GM21529 (cell line): ENCODE measurements around the gene SMARCD1.
"Not testable (repeated sequence)": the region's sequence is repeated elsewhere in the genome, so short reads cannot be mapped to it uniquely, and the experiment has no call there.

ENCODE experiments used
- ATAC-seq: cut with Tn5 transposase; IDR thresholded peaks from one replicate; pipeline ENCODE4 v1.9.1; 2021; ENCODE audit not compliant: unreplicated experiment

SMARCD1 gene

DNA sequence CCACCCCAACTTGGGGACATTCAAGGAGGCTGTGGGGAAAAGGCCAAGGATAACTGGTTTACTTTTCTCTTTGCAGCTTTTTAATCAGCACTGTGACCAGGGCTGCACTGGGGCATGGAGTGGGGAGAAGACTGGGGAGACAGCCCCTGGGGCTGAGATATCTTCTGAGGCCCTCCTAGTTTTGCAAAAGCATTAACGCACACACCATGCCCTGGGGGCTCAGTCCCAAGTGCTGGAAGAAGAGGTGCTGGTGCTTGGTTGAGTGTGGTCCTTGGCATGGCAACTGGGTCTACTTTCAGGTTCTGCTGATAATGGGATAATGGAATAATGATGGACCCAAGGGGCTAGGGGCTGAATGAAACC, 9.4 kb upstream of the SMARCD1 start:
- ATAC-seq, result no peak

DNA sequence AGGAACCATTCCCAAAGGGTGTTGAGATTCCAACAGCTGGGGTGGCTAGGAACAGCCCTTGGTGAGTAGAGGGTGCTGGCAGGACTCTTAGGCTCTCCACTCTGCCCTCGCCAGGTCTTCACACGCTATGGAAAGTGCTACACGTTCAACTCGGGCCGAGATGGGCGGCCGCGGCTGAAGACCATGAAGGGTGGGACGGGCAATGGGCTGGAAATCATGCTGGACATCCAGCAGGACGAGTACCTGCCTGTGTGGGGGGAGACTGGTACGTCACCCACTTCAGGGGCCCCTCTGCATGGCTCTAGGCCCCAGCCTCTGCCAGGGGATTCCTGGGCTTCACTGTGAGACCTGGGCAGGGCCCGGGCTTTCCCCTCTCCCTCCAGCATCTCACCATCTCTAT, 8.0 kb upstream of the SMARCD1 start:
- ATAC-seq, result no peak

DNA sequence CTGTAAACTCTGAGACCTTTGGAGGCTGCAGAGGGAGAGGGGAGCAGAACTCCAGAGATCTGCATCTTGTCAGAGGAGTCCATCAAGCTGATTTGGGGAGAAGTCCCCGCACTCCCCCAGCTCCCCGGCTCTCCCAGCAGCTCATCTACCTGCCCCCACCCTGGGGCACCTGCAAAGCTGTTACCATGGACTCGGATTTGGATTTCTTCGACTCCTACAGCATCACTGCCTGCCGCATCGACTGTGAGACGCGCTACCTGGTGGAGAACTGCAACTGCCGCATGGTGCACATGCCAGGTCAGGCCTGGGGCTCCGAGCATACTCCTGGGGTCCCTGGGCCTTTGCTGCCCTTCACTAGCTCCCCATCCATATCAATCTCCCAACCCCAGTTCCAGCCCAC, 6.9 kb upstream of the SMARCD1 start:
- no peak for ATAC-seq

DNA sequence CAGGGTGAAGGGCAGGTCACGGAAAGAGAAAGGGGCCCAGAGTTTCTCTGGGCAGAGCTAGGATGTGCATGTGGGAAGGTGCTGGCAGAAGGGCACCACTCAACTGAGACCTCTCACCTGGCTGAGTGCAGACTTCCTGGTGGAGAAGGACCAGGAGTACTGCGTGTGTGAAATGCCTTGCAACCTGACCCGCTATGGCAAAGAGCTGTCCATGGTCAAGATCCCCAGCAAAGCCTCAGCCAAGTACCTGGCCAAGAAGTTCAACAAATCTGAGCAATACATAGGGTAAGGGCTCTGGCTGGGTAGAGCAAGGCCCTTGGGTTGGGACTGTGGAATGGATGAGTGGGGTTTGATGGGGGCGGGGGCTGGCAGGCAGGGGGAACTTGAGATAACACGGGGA, 5.4 kb upstream of the SMARCD1 start:
- ATAC-seq, result no peak

DNA sequence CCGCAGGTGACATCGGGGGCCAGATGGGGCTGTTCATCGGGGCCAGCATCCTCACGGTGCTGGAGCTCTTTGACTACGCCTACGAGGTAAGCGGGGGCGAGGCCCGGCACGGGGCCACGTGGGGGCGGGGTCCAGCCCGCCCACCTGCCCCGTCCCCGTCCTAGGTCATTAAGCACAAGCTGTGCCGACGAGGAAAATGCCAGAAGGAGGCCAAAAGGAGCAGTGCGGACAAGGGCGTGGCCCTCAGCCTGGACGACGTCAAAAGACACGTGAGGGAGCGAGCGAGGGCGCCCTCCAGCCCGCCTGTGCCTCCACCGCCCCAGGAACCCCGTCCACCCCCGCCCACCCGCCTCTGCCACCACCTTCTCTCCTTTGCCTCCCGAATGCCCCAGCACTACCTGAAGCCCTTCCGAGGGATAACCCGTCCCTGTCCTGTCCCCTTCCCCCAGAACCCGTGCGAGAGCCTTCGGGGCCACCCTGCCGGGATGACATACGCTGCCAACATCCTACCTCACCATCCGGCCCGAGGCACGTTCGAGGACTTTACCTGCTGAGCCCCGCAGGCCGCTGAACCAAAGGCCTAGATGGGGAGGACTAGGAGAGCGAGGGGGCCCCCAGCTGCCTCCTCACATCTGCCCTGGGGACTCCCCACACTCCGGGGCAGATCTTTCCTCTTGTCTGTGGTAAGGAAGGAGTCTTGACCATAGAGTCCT, 3.9 kb upstream of the SMARCD1 start:
- ATAC-seq, result no peak

DNA sequence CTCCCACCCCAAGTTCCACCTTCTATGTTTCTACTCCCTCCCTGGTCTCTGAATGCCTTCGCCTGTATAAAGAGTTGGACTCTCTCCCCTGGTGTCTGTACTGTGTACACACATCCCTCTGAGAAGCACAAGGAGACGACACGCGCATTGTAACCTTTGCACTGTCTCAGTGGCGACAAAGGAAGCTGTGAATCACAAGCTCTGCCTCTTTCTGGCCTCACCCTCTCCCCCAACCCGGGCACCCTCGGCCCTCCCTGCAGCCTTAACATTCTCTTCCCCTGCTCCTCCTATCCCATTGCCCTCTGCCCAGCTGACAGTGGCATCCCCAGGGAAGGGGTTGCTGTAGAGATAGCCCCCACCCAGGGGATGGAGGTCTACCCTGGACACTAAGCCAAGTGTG, 2.5 kb upstream of the SMARCD1 start:
- ATAC-seq, result no peak

DNA sequence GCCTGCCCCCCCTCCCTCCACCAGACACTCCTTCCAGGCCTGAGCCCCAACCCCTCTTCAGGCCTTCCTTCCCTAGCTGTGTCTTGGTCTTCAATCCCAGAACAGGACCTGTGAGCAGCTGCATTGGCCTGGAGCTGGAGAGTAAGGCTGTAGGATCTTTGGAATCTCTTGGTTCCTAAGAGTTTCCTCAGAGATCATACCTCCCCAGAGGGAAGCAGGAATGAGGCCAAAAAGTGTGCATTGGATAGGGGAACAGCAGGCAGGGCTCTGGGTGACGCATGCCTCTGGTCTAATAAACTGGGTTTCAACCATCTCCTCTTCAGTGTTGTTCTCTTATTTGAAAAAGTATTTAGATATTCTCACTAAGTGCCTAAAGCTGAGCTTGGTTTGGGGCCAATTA, 1.8 kb upstream of the SMARCD1 start:
- no peak for ATAC-seq

DNA sequence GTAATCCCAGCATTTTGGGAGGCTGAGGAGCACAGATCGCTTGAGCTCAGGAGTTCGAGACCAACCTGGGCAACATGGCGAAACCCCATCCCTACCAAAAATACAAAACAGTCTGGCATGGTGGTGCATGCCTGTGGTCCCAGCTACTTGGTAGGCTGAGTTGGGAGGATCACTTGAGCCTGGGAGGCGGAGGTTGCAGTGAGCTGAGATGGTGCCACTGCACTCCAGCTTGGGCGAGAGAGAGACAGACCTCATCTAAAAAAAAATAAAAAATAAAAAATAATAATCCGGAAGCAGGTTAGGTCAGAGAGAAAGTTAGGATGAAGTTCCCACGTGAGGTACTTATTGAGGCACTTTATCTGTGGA, 750 bp upstream of the SMARCD1 start:
- not testable (repeated sequence) for ATAC-seq

DNA sequence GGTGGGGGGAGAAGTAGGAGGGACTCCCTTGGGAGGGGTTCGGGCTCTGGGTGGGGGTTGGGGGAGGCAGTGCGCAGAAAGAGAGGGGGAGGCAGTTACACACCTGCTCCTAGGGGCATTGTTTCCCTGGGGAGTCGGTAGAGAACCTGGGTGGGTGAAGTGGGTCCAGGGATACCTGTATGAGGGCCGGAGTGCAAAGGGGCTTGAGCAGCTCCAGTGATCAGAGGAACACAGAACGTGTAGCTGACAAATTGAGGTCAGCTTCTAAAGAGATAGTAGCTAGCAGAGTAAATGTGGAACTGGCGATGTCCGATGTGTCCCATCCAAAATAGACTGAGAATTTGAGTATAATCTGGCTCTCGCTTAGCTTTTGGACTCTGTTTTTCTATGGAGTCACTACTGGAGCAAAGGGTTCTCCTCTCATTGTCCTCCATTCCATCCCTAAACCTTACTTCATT, 502 bp downstream of the SMARCD1 start:
- no peak for ATAC-seq

DNA sequence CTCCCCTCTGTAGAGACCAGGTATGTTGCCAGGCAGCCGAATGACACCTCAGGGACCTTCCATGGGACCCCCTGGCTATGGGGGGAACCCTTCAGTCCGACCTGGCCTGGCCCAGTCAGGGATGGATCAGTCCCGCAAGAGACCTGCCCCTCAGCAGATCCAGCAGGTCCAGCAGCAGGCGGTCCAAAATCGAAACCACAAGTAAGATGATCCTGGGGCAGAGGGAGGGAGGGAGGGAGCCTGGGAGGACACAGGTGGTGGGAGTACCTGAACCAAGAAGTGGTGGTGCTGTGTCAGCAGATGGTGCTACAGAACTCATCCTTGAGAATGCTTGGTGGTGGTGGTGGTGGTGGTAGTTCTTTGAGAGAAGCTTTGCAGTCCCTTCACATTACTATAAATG, 1.0 kb downstream of the SMARCD1 start:
- ATAC-seq, result no peak

DNA sequence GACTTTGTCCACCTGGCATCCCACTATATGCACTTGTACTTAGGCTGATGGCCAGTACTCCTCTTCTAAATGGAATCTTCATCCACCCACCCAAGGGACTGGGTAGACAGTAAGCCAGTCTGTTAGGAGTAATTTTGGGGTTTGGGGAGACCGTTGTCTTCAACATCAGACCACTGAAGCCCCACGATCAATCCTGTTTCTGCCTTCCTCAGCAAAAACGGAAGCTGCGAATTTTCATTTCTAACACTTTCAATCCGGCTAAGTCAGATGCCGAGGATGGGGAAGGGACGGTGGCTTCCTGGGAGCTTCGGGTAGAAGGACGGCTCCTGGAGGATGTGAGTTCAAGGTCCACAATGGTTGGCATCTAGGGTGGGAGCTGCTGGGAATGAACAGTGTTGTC, 2.0 kb downstream of the SMARCD1 start:
- no peak for ATAC-seq

DNA sequence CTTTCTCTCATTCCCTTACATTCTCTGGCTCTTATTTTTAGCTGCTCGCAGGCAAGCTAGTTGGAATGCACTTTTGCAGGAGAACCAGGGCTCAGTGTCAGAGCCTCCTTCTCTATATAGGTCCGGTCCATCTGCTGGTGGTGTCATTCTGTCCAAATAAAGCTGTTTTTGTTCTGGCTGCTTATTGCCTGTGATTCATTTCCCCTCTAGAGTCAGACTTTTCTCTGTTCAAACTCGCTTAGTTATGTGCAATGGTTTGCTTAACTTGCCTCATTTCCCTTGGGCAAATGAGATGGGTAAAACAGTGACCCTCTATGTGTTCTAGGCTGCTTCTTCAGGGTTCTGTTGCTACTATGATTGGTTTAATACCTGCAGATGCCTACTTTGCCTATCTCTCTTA, 2.9 kb downstream of the SMARCD1 start:
- ATAC-seq, result no peak

DNA sequence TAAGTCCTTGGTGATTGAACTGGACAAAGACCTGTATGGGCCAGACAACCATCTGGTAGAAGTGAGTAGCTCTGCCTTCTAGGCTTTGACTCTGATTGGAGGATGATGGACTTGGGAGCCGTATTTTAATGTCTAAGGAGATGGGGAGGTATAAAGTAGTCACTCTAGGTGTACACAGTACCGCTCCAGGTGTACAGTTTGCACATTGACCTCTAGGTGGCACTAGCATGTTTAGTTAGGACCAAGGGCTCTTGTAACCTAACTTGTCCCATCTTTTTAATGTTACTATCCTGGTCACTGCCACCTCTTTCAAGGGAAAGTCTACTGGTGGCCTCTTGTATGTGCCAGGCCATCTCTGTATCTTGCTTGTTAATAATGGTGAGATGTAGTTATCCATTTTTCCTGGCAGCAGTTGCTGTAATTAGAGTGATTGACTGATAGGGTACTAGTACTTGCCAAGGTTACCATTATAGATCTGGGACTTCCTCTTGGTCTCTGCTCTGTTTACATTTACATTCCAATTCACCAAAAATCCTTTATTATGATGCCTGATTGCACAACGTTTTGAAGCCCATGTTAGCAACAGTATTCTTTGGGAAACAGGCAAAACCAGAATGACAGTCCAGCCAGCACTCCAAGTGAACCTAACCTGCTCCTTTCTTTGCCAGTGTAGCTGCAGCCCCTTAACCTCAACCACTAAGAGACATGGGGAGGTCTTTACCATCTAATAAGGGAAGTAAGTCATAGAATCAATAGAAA, 3.6 kb downstream of the SMARCD1 start:
- ATAC-seq, result no peak

DNA sequence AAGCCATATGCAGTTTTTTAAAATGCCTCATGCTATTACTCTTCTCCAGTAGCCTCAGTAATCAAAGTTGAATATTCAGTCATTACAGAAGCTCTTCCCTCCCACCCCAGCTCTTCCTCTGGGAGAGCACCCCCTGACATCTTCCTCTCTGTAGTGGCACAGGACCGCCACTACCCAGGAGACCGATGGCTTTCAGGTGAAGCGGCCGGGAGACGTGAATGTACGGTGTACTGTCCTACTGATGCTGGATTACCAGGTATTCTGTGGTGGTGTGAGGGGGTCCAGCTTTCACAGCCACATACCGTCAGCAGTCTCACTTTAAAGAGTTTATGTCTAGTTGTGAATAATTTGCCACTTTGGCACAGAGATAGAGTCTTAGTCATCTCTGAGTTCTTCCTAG, 4.6 kb downstream of the SMARCD1 start:
- no peak for ATAC-seq

DNA sequence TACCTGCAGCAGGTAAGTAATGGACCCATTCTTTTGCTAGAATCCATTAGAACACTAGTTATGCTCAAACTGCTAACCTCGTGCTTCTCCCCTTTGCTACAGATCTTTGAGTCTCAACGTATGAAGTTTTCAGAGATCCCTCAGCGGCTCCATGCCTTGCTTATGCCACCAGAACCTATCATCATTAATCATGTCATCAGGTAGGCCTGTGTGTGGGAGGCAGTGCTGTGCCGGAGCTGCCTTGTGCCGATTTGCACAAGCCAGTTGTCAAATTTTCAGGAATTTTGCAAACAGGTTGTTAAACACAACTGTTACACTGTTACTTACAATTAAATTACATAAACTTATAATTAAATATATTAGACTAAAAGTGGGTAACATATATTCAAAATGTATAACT, 5.2 kb downstream of the SMARCD1 start:
- no peak for ATAC-seq

DNA sequence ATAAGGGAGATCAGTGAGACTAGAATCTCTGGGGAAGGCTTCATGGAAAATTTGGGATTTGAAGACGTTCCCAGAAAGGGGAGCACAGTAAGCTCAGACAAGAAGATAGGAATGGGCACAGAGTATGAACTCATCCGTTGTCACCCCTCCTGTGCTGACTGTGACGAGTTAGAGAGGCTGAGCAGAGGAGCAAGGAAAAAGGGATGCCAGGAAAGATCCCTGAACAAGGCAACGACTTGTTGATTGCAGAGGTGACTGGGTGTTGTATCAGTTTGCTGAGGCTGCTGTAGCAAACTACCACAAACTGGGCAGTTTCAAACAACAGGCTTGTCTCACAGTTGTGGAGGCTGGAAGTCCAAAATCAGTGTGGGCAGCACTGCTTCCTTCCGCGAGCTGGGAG, 12.8 kb downstream of the SMARCD1 start:
- no peak for ATAC-seq

DNA sequence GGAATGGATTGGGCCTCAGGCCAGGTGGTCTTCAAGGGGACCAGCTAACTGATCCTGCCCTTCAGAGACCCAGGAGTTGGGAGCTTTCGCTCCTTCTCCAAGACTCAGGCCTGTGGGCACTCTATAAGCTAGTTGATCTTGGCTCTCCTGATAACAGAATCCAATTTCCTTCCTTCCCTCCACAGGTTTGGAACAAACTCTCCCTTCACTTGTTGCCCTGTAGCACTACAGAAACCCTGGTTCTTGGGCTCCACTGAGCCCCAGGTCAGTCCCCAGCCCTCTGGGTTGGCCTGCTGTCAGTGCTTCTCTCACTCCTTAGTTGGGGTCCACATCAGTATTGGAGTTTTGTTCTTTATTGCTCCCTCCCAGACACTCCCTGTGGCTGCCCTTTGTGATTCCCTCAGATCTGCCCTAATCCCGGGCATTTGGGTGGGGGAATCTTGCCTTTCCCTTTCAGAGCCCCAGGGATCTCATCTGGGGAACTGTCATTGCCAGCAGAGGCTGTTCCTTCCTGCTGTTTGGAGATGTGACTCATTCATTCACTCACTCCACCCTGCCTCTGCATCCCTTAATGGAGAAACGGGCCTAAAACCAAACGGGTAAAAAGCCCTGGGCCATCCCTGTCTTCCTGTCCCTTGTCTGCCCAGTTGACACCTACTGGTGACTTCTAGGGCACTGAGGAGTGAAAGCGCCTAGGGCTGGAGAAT, 14.3 kb downstream of the SMARCD1 start:
- ATAC-seq, result no peak

DNA sequence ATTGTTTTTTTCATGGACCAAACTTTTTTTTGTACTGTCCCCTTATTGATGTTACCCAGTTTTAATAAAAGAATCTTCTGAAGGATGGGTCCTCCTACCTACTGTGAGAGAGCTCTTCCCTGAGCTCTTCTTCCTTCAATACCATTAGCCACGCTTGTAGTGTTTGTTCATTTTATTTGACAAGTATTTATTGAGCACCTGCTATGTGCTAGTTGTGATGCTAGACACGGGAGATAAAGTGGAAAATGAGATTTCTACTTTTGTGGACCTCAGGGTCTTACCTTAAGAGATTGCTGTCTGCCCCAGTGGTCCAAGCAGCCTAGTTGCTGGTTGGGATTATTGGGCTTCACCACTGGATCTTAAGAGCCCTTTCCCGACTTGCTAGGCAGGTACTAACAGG, 15.4 kb downstream of the SMARCD1 start:
- ATAC-seq, result no peak

DNA sequence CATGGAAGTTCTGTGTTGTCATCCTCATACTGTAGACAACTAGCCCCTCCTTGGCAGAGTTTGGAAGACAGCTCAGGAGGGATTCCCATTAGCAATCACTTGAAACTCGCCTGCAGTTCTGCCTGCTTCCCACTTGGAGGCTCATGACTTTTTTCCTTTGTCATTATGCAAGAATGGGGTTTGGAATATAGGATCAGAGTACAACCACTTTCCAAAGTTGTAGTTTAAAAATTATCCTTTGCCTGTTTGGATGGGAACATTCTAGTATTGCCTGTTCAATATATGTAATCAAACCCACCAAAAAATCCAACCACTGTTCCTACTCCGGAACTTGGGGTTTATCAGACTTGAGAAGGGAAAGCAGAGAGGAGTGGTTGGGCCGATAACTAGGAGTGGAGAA, 16.5 kb downstream of the SMARCD1 start:
- ATAC-seq, result no peak

DNA sequence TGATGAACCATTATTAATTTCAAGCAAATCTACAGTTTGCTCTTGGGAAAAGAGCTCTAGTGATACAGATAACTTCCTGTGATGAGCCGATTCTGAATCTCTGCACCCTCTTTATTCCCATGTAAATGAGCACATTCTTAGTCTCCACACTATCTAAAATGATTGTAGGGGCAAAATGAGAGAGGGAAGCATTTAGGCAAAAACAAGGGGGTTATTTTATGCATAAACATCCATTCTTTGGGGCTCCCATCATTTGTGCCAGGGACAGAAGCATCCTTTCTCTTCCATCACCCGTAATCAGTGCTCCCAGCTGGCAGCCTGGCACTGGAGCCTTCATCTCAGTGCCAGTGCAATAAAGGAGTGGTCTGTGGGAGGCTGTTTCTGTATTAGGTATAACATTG, 17.0 kb downstream of the SMARCD1 start:
- no peak for ATAC-seq

DNA sequence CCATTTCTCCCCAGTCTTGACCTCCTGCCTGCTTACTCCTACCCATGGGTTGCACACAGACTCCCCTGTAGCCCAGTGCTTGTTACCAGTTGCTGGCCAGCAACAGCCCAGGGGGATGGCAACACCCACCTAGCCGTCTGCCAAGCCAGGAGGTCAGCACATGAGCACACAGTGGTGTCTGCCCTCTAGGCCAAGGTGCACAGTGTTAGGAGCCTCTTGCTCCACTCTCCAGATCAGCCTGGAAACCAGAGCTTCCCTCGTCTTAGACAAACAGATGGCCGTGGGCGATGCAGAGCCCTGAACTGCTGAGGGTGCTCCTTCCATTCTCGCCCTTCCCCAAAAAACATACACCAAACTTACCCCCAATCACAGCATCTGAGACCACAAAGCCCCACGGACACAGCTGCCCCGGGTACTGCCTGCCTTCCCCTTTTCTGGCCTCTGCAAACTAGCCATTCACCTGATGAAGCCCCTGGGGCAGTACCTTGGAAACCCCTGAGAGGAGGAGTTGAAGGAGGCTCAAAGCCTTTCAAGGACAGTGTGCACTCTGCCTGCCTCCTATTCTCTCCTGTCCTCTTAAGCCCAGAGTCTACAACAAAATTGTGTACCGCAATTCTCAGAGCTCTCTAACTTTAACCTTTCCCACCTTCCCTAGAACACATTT, 17.6 kb downstream of the SMARCD1 start:
- ATAC-seq, result no peak

DNA sequence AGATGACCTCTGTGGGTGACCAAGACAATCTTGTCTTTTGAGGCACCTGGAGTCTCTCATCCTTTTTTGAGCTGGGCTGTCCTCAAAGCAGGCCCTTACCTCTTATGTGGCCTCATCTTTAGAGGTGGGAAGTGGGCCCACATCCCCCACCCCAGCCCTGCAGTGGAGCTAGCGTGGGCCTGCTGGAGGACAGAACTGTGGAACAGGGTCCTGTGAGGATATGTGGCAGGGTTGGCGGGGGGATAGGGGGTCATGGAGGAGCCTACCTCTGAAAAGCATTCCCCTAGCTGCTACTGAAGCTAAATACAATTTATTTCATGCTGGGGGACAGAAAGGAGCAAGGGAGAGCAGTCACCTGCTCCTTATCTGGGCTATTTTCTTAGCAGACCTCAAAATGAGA, 18.2 kb downstream of the SMARCD1 start:
- no peak for ATAC-seq
